ENCODE data around the gene BROX.
A peak's percentile ranks its signal among the peaks of the same experiment; 100 is the strongest.
"Not testable (repeated sequence)": the region's sequence is repeated elsewhere in the genome, so short reads cannot be mapped to it uniquely, and the experiment has no call there.

BROX gene

GRCh38 chr1:222759451-222760035 lies 47.2 kb downstream of the BROX start:
- no peak for DNase-seq (ENCODE audit: low read depth, low spot score)
- H3K4me3 ChIP-seq, result no peak overlapping the region
- H3K9me3 ChIP-seq (ENCODE audit: low read depth, low read length), result no peaks in the 10 kb centered on the region
- H3K27ac ChIP-seq, result no peak overlapping the region
- TF ChIP-seq POLR2AphosphoS5 (IDR thresholded peaks at IDR 0.05; ENCODE audit: borderline replicate concordance, low read depth, low read length), result no peak
- TF ChIP-seq FOXP2 (optimal IDR thresholded peaks at IDR 0.05; ENCODE audit: control extremely low read depth, extremely low read length, insufficient read depth), result no peak
- no peak for TF ChIP-seq EZH2 (IDR thresholded peaks at IDR 0.05)
- no peaks in the 10 kb centered on the region for H3K36me3 ChIP-seq (ENCODE audit: insufficient read depth, low read length)
- H3K9ac ChIP-seq (ENCODE audit: insufficient read length), result no peak overlapping the region

GRCh38 chr1:222761083-222761482 lies 48.7 kb downstream of the BROX start:
- Histone ChIP-seq H3K36me3 (ENCODE audit: insufficient read depth, low read length) (no peaks in the 10 kb centered on the region), H3K9me3 (ENCODE audit: low read depth, low read length) (no peaks in the 10 kb centered on the region), H3K27ac (no peak overlapping the region), H3K9ac (ENCODE audit: insufficient read length) (no peak overlapping the region), H3K4me3 (no peak overlapping the region)
- DNase-seq (ENCODE audit: low read depth, low spot score), result no peak
- TF ChIP-seq POLR2AphosphoS5 (IDR thresholded peaks at IDR 0.05; ENCODE audit: borderline replicate concordance, low read depth, low read length) (no peak), FOXP2 (optimal IDR thresholded peaks at IDR 0.05; ENCODE audit: control extremely low read depth, extremely low read length, insufficient read depth) (no peak), EZH2 (IDR thresholded peaks at IDR 0.05) (no peak)

GRCh38 chr1:222762178-222762577 lies 49.8 kb downstream of the BROX start:
- H3K4me3 ChIP-seq; DNase-seq (ENCODE audit: low read depth, low spot score); H3K27ac ChIP-seq; H3K36me3 ChIP-seq (ENCODE audit: insufficient read depth, low read length); H3K9ac ChIP-seq (ENCODE audit: insufficient read length); H3K9me3 ChIP-seq (ENCODE audit: low read depth, low read length): not testable (repeated sequence)

GRCh38 chr1:222767152-222767571 lies 54.8 kb downstream of the BROX start:
- DNase-seq (ENCODE audit: low read depth, low spot score), result no peak
- Histone ChIP-seq H3K27ac (no peak overlapping the region), H3K9me3 (ENCODE audit: low read depth, low read length) (peaks cover 7% of the 10 kb centered on the region; the same call in 1 of the 2 replicates), H3K9ac (ENCODE audit: insufficient read length) (no peak overlapping the region), H3K36me3 (ENCODE audit: insufficient read depth, low read length) (no peaks in the 10 kb centered on the region), H3K4me3 (no peak overlapping the region)
- no peak for TF ChIP-seq POLR2AphosphoS5 (IDR thresholded peaks at IDR 0.05; ENCODE audit: borderline replicate concordance, low read depth, low read length)
- TF ChIP-seq EZH2 (IDR thresholded peaks at IDR 0.05), result no peak
- no peak for TF ChIP-seq FOXP2 (optimal IDR thresholded peaks at IDR 0.05; ENCODE audit: control extremely low read depth, extremely low read length, insufficient read depth)

- Histone ChIP-seq H3K36me3 (ENCODE audit: insufficient read depth, low read length) (no peaks in the 10 kb centered on the region), H3K4me3 (no peak overlapping the region), H3K9ac (ENCODE audit: insufficient read length) (no peak overlapping the region), H3K9me3 (ENCODE audit: low read depth, low read length) (peaks cover 7% of the 10 kb centered on the region; the same call in 1 of the 2 replicates), H3K27ac (no peak overlapping the region)
- TF ChIP-seq POLR2AphosphoS5 (IDR thresholded peaks at IDR 0.05; ENCODE audit: borderline replicate concordance, low read depth, low read length) (no peak), EZH2 (IDR thresholded peaks at IDR 0.05) (no peak), FOXP2 (optimal IDR thresholded peaks at IDR 0.05; ENCODE audit: control extremely low read depth, extremely low read length, insufficient read depth) (no peak)
- no peak for DNase-seq (ENCODE audit: low read depth, low spot score)
Observed at GRCh38 chr1:222768592-222768991, 56.2 kb downstream of the BROX start.

GRCh38 chr1:222769181-222769580 lies 56.8 kb downstream of the BROX start:
- TF ChIP-seq FOXP2 (optimal IDR thresholded peaks at IDR 0.05; ENCODE audit: control extremely low read depth, extremely low read length, insufficient read depth), result no peak
- TF ChIP-seq POLR2AphosphoS5 (IDR thresholded peaks at IDR 0.05; ENCODE audit: borderline replicate concordance, low read depth, low read length), result no peak
- no peak for TF ChIP-seq EZH2 (IDR thresholded peaks at IDR 0.05)
- Histone ChIP-seq H3K4me3 (no peak overlapping the region), H3K9ac (ENCODE audit: insufficient read length) (no peak overlapping the region), H3K27ac (no peak overlapping the region), H3K36me3 (ENCODE audit: insufficient read depth, low read length) (no peaks in the 10 kb centered on the region), H3K9me3 (ENCODE audit: low read depth, low read length) (peaks cover 7% of the 10 kb centered on the region; the same call in 1 of the 2 replicates)
- no peak for DNase-seq (ENCODE audit: low read depth, low spot score)

GRCh38 chr1:222769971-222770620 lies 57.7 kb downstream of the BROX start:
- Histone ChIP-seq H3K9ac (ENCODE audit: insufficient read length) (no peak overlapping the region), H3K27ac (no peak overlapping the region), H3K36me3 (ENCODE audit: insufficient read depth, low read length) (no peaks in the 10 kb centered on the region), H3K9me3 (ENCODE audit: low read depth, low read length) (peaks cover 7% of the 10 kb centered on the region; the same call in 1 of the 2 replicates), H3K4me3 (no peak overlapping the region)
- no peak for TF ChIP-seq FOXP2 (optimal IDR thresholded peaks at IDR 0.05; ENCODE audit: control extremely low read depth, extremely low read length, insufficient read depth)
- TF ChIP-seq POLR2AphosphoS5 (IDR thresholded peaks at IDR 0.05; ENCODE audit: borderline replicate concordance, low read depth, low read length), result no peak
- no peak for TF ChIP-seq EZH2 (IDR thresholded peaks at IDR 0.05)
- no peak for DNase-seq (ENCODE audit: low read depth, low spot score)

GRCh38 chr1:222772996-222773379 lies 60.6 kb downstream of the BROX start:
- DNase-seq (ENCODE audit: low read depth, low spot score), result no peak
- Histone ChIP-seq H3K36me3 (ENCODE audit: insufficient read depth, low read length) (no peaks in the 10 kb centered on the region), H3K4me3 (peak overlapping the region; percentile 65), H3K27ac (peak overlapping the region; percentile 85), H3K9me3 (ENCODE audit: low read depth, low read length) (peaks cover 7% of the 10 kb centered on the region; the same call in 1 of the 2 replicates), H3K9ac (ENCODE audit: insufficient read length) (no peak overlapping the region)
- no peak for TF ChIP-seq FOXP2 (optimal IDR thresholded peaks at IDR 0.05; ENCODE audit: control extremely low read depth, extremely low read length, insufficient read depth)
- TF ChIP-seq POLR2AphosphoS5 (IDR thresholded peaks at IDR 0.05; ENCODE audit: borderline replicate concordance, low read depth, low read length), result no peak

- TF ChIP-seq FOXP2 (optimal IDR thresholded peaks at IDR 0.05; ENCODE audit: control extremely low read depth, extremely low read length, insufficient read depth) (no peak), POLR2AphosphoS5 (IDR thresholded peaks at IDR 0.05; ENCODE audit: borderline replicate concordance, low read depth, low read length) (no peak), EZH2 (IDR thresholded peaks at IDR 0.05) (no peak)
- Histone ChIP-seq H3K9ac (ENCODE audit: insufficient read length) (no peak overlapping the region), H3K36me3 (ENCODE audit: insufficient read depth, low read length) (no peaks in the 10 kb centered on the region), H3K9me3 (ENCODE audit: low read depth, low read length) (no peaks in the 10 kb centered on the region), H3K27ac (no peak overlapping the region), H3K4me3 (no peak overlapping the region)
- DNase-seq (ENCODE audit: low read depth, low spot score), result no peak
Observed at GRCh38 chr1:222777463-222777862, 65.1 kb downstream of the BROX start.
